A673 (cell line): Measurements from ENCODE around the gene CNTN2. TPM values are rescaled to one million over a fixed set of nuclear protein-coding genes. Genes with fewer than 3 reads are reported as not detected.

ENCODE experiments used
- BruUV-seq: library from RNA; stranded (reverse); fragments of 400-500 nt; replicated peaks from 2 replicates; lab custom pipeline; 2021; lab: Mats Ljungman, UMichigan
- CTCF ChIA-PET: fragments of 300-600 bp; sonication (Branson Sonifier 250); formaldehyde crosslinking; loops from one replicate; lab custom pipeline; 2022; ENCODE audit warnings: antibody characterized with exemption; lab: Charles Lee
- POLR2A ChIA-PET: fragments of 300-600 bp; sonication (Branson Sonifier 250); formaldehyde crosslinking; loops from one replicate; lab custom pipeline; 2022; ENCODE audit warnings: antibody characterized with exemption; ENCODE audit not compliant: low non-redundant PET; lab: Charles Lee
- DNase-seq: peaks from one replicate; pipeline ENCODE4 v3.0.0-alpha.2; 2015; ENCODE audit warnings: low spot score
- H3K27ac ChIP-seq: fragments of 200-600 bp; sonication (generic); 2 replicates; pipeline ENCODE4 v1.5.1; 2016; ENCODE audit warnings: mixed run types, low read depth, mild to moderate bottlenecking, mixed read lengths, antibody characterized with exemption, low read length; ENCODE audit not compliant: poor library complexity, severe bottlenecking
- H3K27me3 ChIP-seq: fragments of 200-600 bp; sonication (generic); replicated peaks from 2 replicates; pipeline ENCODE4 v1.6.1; 2017; ENCODE audit warnings: mixed run types, low read depth, mild to moderate bottlenecking, mixed read lengths, antibody characterized with exemption, low read length; ENCODE audit not compliant: insufficient read depth, poor library complexity
- H3K36me3 ChIP-seq: fragments of 200-600 bp; sonication (generic); 2 replicates; pipeline ENCODE4 v1.6.1; 2016; ENCODE audit warnings: mixed run types, mild to moderate bottlenecking, mixed read lengths, antibody characterized with exemption, low read length; ENCODE audit not compliant: insufficient read depth, poor library complexity, severe bottlenecking
- H3K4me1 ChIP-seq: fragments of 200-600 bp; sonication (generic); 2 replicates; pipeline ENCODE4 v1.6.1; 2017; ENCODE audit warnings: mixed run types, mild to moderate bottlenecking, mixed read lengths, antibody characterized with exemption, low read length; ENCODE audit not compliant: insufficient read depth, poor library complexity, severe bottlenecking
- H3K4me3 ChIP-seq: fragments of 200-600 bp; sonication (generic); 2 replicates; pipeline ENCODE4 v1.5.1; 2016; ENCODE audit warnings: low read depth, mixed run types, mild to moderate bottlenecking, mixed read lengths, low read length; ENCODE audit not compliant: poor library complexity, severe bottlenecking
- H3K9me3 ChIP-seq: fragments of 200-600 bp; sonication (generic); 2 replicates; pipeline ENCODE4 v1.6.1; 2016; ENCODE audit warnings: mixed run types, low read depth, mild to moderate bottlenecking, mixed read lengths, antibody characterized with exemption, low read length; ENCODE audit not compliant: poor library complexity, severe bottlenecking
- EZH2 ChIP-seq: fragments of 200-600 bp; sonication (generic); IDR thresholded peaks from 2 replicates; pipeline ENCODE4 v1.6.1; 2017; ENCODE audit warnings: borderline replicate concordance, low read depth, mild to moderate bottlenecking, mixed read lengths, antibody characterized with exemption, low read length; ENCODE audit not compliant: poor library complexity, severe bottlenecking
- intact Hi-C: fragments of 100-400 bp; cut with micrococcal nuclease; formaldehyde crosslinking; loops from one replicate; pipeline ENCODE4 v1.10.0; 2022; ENCODE audit not compliant: unreplicated experiment
- total RNA-seq: library from RNA; stranded (reverse); gene quantifications from 2 replicates; pipeline ENCODE4 v1.2.3, GENCODE V29; 2021
- TF ChIP-seq, protein P1 (sequence below): fragments of 300-800, 200-600 bp; sonication (generic); conservative IDR thresholded peaks from 2 replicates; pipeline ENCODE4 v1.5.1; 2017; ENCODE audit warnings: low read depth, mild to moderate bottlenecking, antibody characterized with exemption, low read length, moderate library complexity, mixed read lengths

CNTN2 gene
- total RNA-seq, 1 experiment from 2014 or later, result not detected

- ChIA-PET CTCF (no interaction called here), POLR2A (no interaction called here)
- TF ChIP-seq EZH2, result no peak
- no peak for DNase-seq
- H3K4me1 ChIP-seq, result no peaks in the 10 kb centered on the region
- no peaks in the 10 kb centered on the region for H3K36me3 ChIP-seq
- H3K27ac ChIP-seq, result no peak overlapping the region
- intact Hi-C loops, result no loop called here
- no peaks in the 10 kb centered on the region for H3K9me3 ChIP-seq
- H3K27me3 ChIP-seq, result peaks cover 39% of the 10 kb centered on the region
- no peak overlapping the region for H3K4me3 ChIP-seq
- BruUV-seq, result no TSS peak
Observed at GRCh38 chr1:205047764-205048231, 4.8 kb downstream of the CNTN2 start.

DNA sequence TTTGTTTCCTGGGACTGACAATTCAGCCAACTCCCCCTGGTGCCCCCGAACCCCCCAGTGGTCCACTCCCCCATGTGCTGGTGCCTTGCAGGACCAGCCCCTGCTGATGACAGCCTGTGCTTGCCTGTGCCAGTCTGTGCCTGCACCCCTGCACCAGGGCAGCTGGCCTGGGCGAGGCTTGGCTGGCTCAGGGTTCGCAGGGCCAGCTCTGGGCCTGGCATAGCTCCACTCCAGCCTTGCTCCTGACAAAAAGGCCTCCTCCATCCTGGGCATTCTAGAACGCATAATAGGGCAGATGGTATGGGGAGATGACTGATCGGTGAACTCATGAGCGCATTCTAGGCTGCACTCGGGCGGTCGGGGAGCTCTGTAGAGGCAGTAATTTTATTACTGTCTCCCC lies 5.4 kb downstream of the CNTN2 start:
- no peaks in the 10 kb centered on the region for H3K4me1 ChIP-seq
- no peak for DNase-seq
- no TSS peak for BruUV-seq
- H3K4me3 ChIP-seq, result no peak overlapping the region
- H3K27ac ChIP-seq, result no peak overlapping the region
- no peaks in the 10 kb centered on the region for H3K36me3 ChIP-seq
- TF ChIP-seq, protein P1, sequence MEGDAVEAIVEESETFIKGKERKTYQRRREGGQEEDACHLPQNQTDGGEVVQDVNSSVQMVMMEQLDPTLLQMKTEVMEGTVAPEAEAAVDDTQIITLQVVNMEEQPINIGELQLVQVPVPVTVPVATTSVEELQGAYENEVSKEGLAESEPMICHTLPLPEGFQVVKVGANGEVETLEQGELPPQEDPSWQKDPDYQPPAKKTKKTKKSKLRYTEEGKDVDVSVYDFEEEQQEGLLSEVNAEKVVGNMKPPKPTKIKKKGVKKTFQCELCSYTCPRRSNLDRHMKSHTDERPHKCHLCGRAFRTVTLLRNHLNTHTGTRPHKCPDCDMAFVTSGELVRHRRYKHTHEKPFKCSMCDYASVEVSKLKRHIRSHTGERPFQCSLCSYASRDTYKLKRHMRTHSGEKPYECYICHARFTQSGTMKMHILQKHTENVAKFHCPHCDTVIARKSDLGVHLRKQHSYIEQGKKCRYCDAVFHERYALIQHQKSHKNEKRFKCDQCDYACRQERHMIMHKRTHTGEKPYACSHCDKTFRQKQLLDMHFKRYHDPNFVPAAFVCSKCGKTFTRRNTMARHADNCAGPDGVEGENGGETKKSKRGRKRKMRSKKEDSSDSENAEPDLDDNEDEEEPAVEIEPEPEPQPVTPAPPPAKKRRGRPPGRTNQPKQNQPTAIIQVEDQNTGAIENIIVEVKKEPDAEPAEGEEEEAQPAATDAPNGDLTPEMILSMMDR, result no peak
- no peak for TF ChIP-seq EZH2
- H3K9me3 ChIP-seq, result no peaks in the 10 kb centered on the region
- intact Hi-C loops, result no loop called here
- CTCF ChIA-PET, result no interaction called here
- peaks cover 35% of the 10 kb centered on the region for H3K27me3 ChIP-seq
- POLR2A ChIA-PET, result no interaction called here

DNA sequence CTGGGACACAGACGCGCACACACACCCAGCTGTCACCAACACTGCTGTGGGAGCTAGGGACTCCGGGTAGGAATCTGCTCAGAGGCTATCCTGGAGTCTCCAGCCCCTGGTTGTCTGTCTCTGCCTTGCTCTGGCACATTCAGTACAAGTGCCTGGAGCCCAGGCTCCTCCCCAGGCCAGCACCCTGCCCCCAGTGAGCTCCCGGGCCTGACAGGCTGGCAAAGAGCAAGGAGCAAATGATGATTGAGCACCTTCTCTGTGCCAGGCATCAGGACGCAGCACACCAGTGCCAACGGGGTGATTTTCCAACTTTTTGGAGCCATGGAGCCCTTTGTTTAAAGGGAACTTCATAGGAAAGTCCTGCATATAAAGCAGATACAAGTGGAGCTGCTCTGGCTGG lies 6.5 kb downstream of the CNTN2 start:
- Histone ChIP-seq H3K4me1 (no peaks in the 10 kb centered on the region), H3K27me3 (peaks cover 24% of the 10 kb centered on the region), H3K4me3 (no peak overlapping the region), H3K27ac (no peak overlapping the region), H3K36me3 (no peaks in the 10 kb centered on the region), H3K9me3 (no peaks in the 10 kb centered on the region)
- no TSS peak for BruUV-seq
- no peak for TF ChIP-seq EZH2
- TF ChIP-seq, protein P1, result no peak
- no peak for DNase-seq
- ChIA-PET POLR2A (no interaction called here), CTCF (no interaction called here)
- intact Hi-C loops, result no loop called here

- DNase-seq, result no peak
- ChIA-PET POLR2A (no interaction called here), CTCF (no interaction called here)
- Histone ChIP-seq H3K4me3 (no peak overlapping the region), H3K9me3 (no peaks in the 10 kb centered on the region), H3K4me1 (no peaks in the 10 kb centered on the region), H3K27me3 (no peaks in the 10 kb centered on the region), H3K27ac (no peak overlapping the region), H3K36me3 (no peaks in the 10 kb centered on the region)
- TF ChIP-seq, protein P1, result no peak
- TF ChIP-seq EZH2, result no peak
- no TSS peak for BruUV-seq
- intact Hi-C loops, result no loop called here
Observed at GRCh38 chr1:205052690-205053089, 9.7 kb downstream of the CNTN2 start.
